GM18909 (cell line): Measurements from ENCODE around the gene MAN2B2.

Experiments used
- ATAC-seq: cut with Tn5 transposase; IDR thresholded peaks from one replicate; pipeline ENCODE4 v1.9.1; 2021; ENCODE audit warnings: mild to moderate bottlenecking; ENCODE audit not compliant: unreplicated experiment, poor library complexity

MAN2B2 gene

GRCh38 chr4:6542951-6543350, 32.0 kb upstream of the MAN2B2 start:
- no peak for ATAC-seq

GRCh38 chr4:6546091-6546490, 28.9 kb upstream of the MAN2B2 start:
- no peak for ATAC-seq

- peak; percentile 57 for ATAC-seq
Observed at GRCh38 chr4:6546681-6547447, 28.1 kb upstream of the MAN2B2 start.

GRCh38 chr4:6548201-6548881, 26.6 kb upstream of the MAN2B2 start:
- ATAC-seq, result no peak

- ATAC-seq, result no peak
Observed at GRCh38 chr4:6548882-6549230, 26.1 kb upstream of the MAN2B2 start.

GRCh38 chr4:6549445-6549844, 25.5 kb upstream of the MAN2B2 start:
- ATAC-seq, result no peak

- ATAC-seq, result no peak
Observed at GRCh38 chr4:6549890-6550620, 24.9 kb upstream of the MAN2B2 start.

GRCh38 chr4:6550821-6551220, 24.2 kb upstream of the MAN2B2 start:
- ATAC-seq, result no peak

- ATAC-seq, result no peak
Observed at GRCh38 chr4:6551660-6552059, 23.3 kb upstream of the MAN2B2 start.

- ATAC-seq, result no peak
Observed at GRCh38 chr4:6555519-6555918, 19.5 kb upstream of the MAN2B2 start.

- ATAC-seq, result no peak
Observed at GRCh38 chr4:6556263-6556662, 18.7 kb upstream of the MAN2B2 start.

GRCh38 chr4:6557185-6557584, 17.8 kb upstream of the MAN2B2 start:
- ATAC-seq, result no peak

- no peak for ATAC-seq
Observed at GRCh38 chr4:6557856-6558255, 17.1 kb upstream of the MAN2B2 start.

- ATAC-seq, result no peak
Observed at GRCh38 chr4:6560416-6561172, 14.4 kb upstream of the MAN2B2 start.

- no peak for ATAC-seq
Observed at GRCh38 chr4:6561173-6561516, 13.8 kb upstream of the MAN2B2 start.

- ATAC-seq, result no peak
Observed at GRCh38 chr4:6561706-6562371, 13.2 kb upstream of the MAN2B2 start.

GRCh38 chr4:6562931-6563901, 11.8 kb upstream of the MAN2B2 start:
- ATAC-seq, result no peak

GRCh38 chr4:6563935-6564645, 10.9 kb upstream of the MAN2B2 start:
- no peak for ATAC-seq
